ENCODE results near the gene CIAO2A.

GRCh38 chr15:64137226-64137833 lies 43.7 kb upstream of the CIAO2A start:
- TF ChIP-seq CTCF (IDR thresholded peaks at IDR 0.05) (no peak; the same call in 1 of the 2 replicates), POLR2AphosphoS5 (IDR thresholded peaks at IDR 0.05; ENCODE audit: low read depth, low read length) (no peak)
